OCI-LY7 (cell line): ENCODE data around the gene SPON1.

Experiments
- CTCF ChIP-seq: fragments of 200-600 bp; sonication (generic); conservative IDR thresholded peaks from 2 replicates; pipeline ENCODE4 v1.5.1; 2014; ENCODE audit warnings: mild to moderate bottlenecking, antibody characterized with exemption, low read length, moderate library complexity, mixed read lengths
- EZH2phosphoT487 ChIP-seq: fragments of 200-600 bp; sonication (generic); IDR thresholded peaks from 2 replicates; pipeline ENCODE4 v1.6.1; 2018; ENCODE audit warnings: low read depth, borderline replicate concordance, mild to moderate bottlenecking, mixed run types, antibody characterized with exemption, low read length, moderate library complexity, mixed read lengths

DNA sequence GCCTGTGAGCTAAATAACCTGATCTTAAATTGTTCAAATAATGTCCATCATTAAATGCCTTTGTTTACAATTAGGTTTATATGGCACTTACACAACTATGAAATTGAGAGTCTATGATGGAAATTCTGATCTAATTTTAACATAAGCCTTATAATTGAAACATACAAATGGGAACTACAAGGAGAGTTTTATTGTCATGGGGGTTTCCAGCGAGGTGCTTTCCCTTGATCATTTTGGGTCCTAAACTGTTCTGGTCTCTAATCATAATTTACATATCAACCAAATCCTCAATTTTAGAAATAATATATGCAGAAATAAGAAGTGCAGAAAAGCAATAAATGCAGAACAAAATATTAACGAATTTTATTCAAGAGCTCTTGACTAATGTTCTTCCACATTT, 351.6 kb downstream of the SPON1 start:
- TF ChIP-seq EZH2phosphoT487 = no peak
- TF ChIP-seq CTCF = no peak
